ENCODE data around the gene OR51A4.

GRCh38 chr11:4975436-4975835, 28.0 kb upstream of the OR51A4 start:
- TF ChIP-seq EZH2phosphoT487 (IDR thresholded peaks at IDR 0.05; ENCODE audit: borderline replicate concordance, low read depth, low read length) (no peak), CTCF (conservative IDR thresholded peaks at IDR 0.05; ENCODE audit: low read length) (no peak)
